ENCODE data around the gene UIMC1.

- TF ChIP-seq EZH2 (IDR thresholded peaks at IDR 0.05; ENCODE audit: low read length, unreplicated experiment) (no peak), CTCF (conservative IDR thresholded peaks at IDR 0.05; ENCODE audit: low read depth, low read length) (no peak), EZH2phosphoT487 (IDR thresholded peaks at IDR 0.05; ENCODE audit: borderline replicate concordance, low read length) (no peak)
Observed at GRCh38 chr5:176857216-176857893, 149.2 kb downstream of the UIMC1 start.

All from PC-3 (cell line).